SK-N-DZ (cell line): Measurements from ENCODE around the gene GABBR2. TPM values are rescaled to one million over a fixed set of nuclear protein-coding genes. Genes with fewer than 3 reads are reported as not detected.

ENCODE experiments used
- DNase-seq: peaks from one replicate; pipeline ENCODE4 v3.0.0-alpha.2; 2015; ENCODE audit warnings: low spot score
- polyA plus RNA-seq, 2 experiments: library from polyadenylated mRNA; depleted of rRNA; stranded (reverse); fragments of >200 nt; gene quantifications; 2 replicates each; pipeline ENCODE4 v1.2.3, GENCODE V29; 2014

Gene GABBR2
- 0.05 and 0.12 TPM in 2 replicates for polyA plus RNA-seq (2014; cell fraction: cytosol; rRNA removed)
- polyA plus RNA-seq (2014; cell fraction: nucleus; rRNA removed): 0.20 and 1.2 TPM in 2 replicates

- no peak for DNase-seq
These were observed at the start of gene GABBR2 for GRCh38 chr9:98708933-98709911. GABBR2 (minus strand) TSS chr9:98708935; CDS start chr9:98708737, 198 bp downstream.

- DNase-seq: no peak
These were observed 46.4 kb upstream of the GABBR2 start for GRCh38 chr9:98755006-98755618.

- no peak for DNase-seq
These were observed 42.5 kb upstream of the GABBR2 start for GRCh38 chr9:98751210-98751609.

GRCh38 chr9:98750364-98751060 lies 41.8 kb upstream of the GABBR2 start:
- DNase-seq: no peak

- DNase-seq: no peak
These were observed 38.7 kb upstream of the GABBR2 start for GRCh38 chr9:98747476-98747875.

- DNase-seq: no peak
These were observed 36.7 kb upstream of the GABBR2 start for GRCh38 chr9:98745470-98745869.

GRCh38 chr9:98743818-98744611 lies 35.3 kb upstream of the GABBR2 start:
- no peak for DNase-seq

- DNase-seq: no peak
These were observed 34.6 kb upstream of the GABBR2 start for GRCh38 chr9:98743329-98743728.

GRCh38 chr9:98742325-98743280 lies 33.9 kb upstream of the GABBR2 start:
- no peak for DNase-seq

- DNase-seq: no peak
These were observed 31.6 kb upstream of the GABBR2 start for GRCh38 chr9:98740226-98740881.

- DNase-seq: no peak
These were observed 30.0 kb upstream of the GABBR2 start for GRCh38 chr9:98738741-98739140.

- DNase-seq: no peak
These were observed 27.5 kb upstream of the GABBR2 start for GRCh38 chr9:98736226-98736625.

- DNase-seq: no peak
These were observed 24.1 kb upstream of the GABBR2 start for GRCh38 chr9:98732801-98733200.

- no peak for DNase-seq
These were observed 23.4 kb upstream of the GABBR2 start for GRCh38 chr9:98732091-98732490.

- DNase-seq: no peak
These were observed 22.1 kb upstream of the GABBR2 start for GRCh38 chr9:98730871-98731270.

- no peak for DNase-seq
These were observed 19.8 kb upstream of the GABBR2 start for GRCh38 chr9:98728500-98728899.

- DNase-seq: peak; percentile 46
These were observed 18.7 kb upstream of the GABBR2 start for GRCh38 chr9:98727428-98727827.

- DNase-seq: no peak
These were observed 18.0 kb upstream of the GABBR2 start for GRCh38 chr9:98726735-98727134.

GRCh38 chr9:98724810-98725530 lies 16.2 kb upstream of the GABBR2 start:
- DNase-seq: no peak
